Measurements from ENCODE around the gene ZBTB21. TPM values are rescaled to one million over a fixed set of nuclear protein-coding genes. Genes with fewer than 3 reads are reported as not detected.

ZBTB21 gene
- total and polyA plus RNA-seq, 2 experiments from 2014 or later, result 10.7 TPM

DNA sequence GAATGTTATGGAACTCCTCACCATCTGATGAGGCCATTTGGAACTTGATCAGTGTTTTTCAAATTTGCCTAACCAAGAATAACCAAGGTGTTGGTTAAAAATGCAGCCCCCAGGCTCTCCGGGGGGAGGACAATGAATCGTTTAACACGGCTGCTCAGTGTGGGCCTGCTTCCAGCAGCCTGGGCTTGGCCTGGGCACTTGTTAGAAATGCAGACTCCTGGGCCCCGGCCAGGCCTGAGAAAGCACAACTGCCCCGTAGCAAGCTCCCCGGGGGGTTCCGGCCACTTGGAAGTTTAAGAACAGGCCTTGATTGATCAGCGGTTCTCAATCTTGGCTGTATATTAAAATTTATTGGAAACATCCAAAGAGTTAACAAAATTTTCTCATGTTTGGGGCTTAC lies 33.5 kb downstream of the ZBTB21 start:
- no peak overlapping the region for H3K9ac ChIP-seq
- no peak overlapping the region for H3K27ac ChIP-seq
- H3K4me1 ChIP-seq (ENCODE audit: insufficient read depth), result no peaks in the 10 kb centered on the region
- no peaks in the 10 kb centered on the region for H3K36me3 ChIP-seq (ENCODE audit: low read depth)
- no peaks in the 10 kb centered on the region for H3K9me3 ChIP-seq (ENCODE audit: low read depth)
- in situ Hi-C loops (cut with MboI), result no loop called here
- H3K4me2 ChIP-seq (ENCODE audit: unreplicated experiment), result no peak overlapping the region
- TF ChIP-seq EZH2phosphoT487 (IDR thresholded peaks at IDR 0.05; ENCODE audit: insufficient read depth, low read depth) (no peak), EZH2 (IDR thresholded peaks at IDR 0.05; ENCODE audit: insufficient read depth, poor library complexity, severe bottlenecking) (no peak)
- H3K4me3 ChIP-seq, result no peak overlapping the region
- no peaks in the 10 kb centered on the region for H3K27me3 ChIP-seq (replicated peaks; ENCODE audit: insufficient read depth)
- no peaks in the 10 kb centered on the region for H3K79me2 ChIP-seq (ENCODE audit: insufficient read depth)
- DNase-seq, result no peak
- no peaks in the 10 kb centered on the region for H3K9me2 ChIP-seq (ENCODE audit: insufficient read depth)
- no peaks in the 10 kb centered on the region for H4K20me1 ChIP-seq (ENCODE audit: insufficient read depth)
- no peaks in the 10 kb centered on the region for H3F3A ChIP-seq (ENCODE audit: insufficient read depth)
- WGBS, 2 experiments (ENCODE audit: low coverage in 1 of 2, low lambda C conversion rate in 2 of 2, missing lambda C conversion rate in 2 of 2), result 91 to 92% methylated on average over 8 of the region's 8 CpGs
- no peak overlapping the region for H2AFZ ChIP-seq

DNA sequence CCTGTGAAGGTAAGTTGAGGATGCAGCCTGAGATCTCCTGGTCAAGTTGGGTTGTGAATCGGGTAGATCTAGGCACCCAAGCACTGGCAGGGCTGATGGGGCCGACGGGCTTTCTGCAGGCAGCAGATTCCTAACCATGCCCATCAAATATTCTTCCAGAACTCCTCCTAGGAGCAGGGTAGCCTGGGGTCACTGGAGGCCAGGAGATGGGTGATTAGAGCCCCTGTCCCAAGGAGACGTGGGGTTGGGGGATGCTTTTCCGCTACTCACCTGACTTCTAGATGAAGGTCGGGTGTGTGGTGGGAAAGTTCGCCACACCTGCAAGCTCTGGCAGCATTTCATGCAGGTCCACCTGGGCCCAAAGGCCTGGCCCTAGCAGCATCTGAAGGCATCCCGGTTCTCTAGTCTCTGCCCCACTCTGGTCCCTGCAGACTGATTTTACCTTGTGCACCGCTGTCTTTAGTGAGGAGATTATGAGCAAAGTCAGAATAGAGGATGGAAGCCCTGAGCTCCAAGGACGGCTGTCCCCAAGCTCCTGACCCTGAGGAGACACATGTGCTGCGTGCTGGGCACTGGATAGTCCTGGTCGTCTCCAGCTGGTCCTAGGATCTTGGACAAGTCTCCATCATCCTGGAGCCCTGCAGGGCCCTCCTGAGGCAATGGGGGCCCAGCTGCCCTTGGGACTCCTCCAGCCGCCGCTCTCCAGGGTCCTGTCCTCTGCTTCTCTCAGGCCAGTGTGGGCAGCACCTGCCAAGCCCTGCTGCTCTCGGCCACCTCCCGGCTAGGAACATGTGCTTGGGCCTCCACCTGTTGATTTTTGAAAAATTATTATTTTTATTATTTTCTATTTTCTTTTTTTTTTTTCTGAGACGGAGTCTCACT lies 34.5 kb downstream of the ZBTB21 start:
- H3K4me2 ChIP-seq (ENCODE audit: unreplicated experiment), result no peak overlapping the region
- H3K79me2 ChIP-seq (ENCODE audit: insufficient read depth), result no peaks in the 10 kb centered on the region
- H2AFZ ChIP-seq, result no peak overlapping the region
- H4K20me1 ChIP-seq (ENCODE audit: insufficient read depth), result no peaks in the 10 kb centered on the region
- no peaks in the 10 kb centered on the region for H3K27me3 ChIP-seq (replicated peaks; ENCODE audit: insufficient read depth)
- in situ Hi-C loops (cut with MboI), result no loop called here
- no peaks in the 10 kb centered on the region for H3K9me2 ChIP-seq (ENCODE audit: insufficient read depth)
- WGBS, 2 experiments (ENCODE audit: low coverage in 1 of 2, low lambda C conversion rate in 2 of 2, missing lambda C conversion rate in 2 of 2), result 83 to 85% methylated on average over 16 to 17 of the region's 17 CpGs
- H3K4me3 ChIP-seq, result no peak overlapping the region
- H3F3A ChIP-seq (ENCODE audit: insufficient read depth), result no peaks in the 10 kb centered on the region
- TF ChIP-seq EZH2 (IDR thresholded peaks at IDR 0.05; ENCODE audit: insufficient read depth, poor library complexity, severe bottlenecking), result no peak
- no peak for TF ChIP-seq EZH2phosphoT487 (IDR thresholded peaks at IDR 0.05; ENCODE audit: insufficient read depth, low read depth)
- H3K27ac ChIP-seq, result no peak overlapping the region
- no peak overlapping the region for H3K9ac ChIP-seq
- no peaks in the 10 kb centered on the region for H3K36me3 ChIP-seq (ENCODE audit: low read depth)
- H3K9me3 ChIP-seq (ENCODE audit: low read depth), result no peaks in the 10 kb centered on the region
- H3K4me1 ChIP-seq (ENCODE audit: insufficient read depth), result no peaks in the 10 kb centered on the region
- DNase-seq, result peak; percentile 6

GRCh38 chr21:41974752-41975053 lies 35.5 kb downstream of the ZBTB21 start:
- DNase-seq, result no peak
- Histone ChIP-seq H3F3A (ENCODE audit: insufficient read depth) (no peaks in the 10 kb centered on the region), H3K4me2 (ENCODE audit: unreplicated experiment) (no peak overlapping the region), H3K4me3 (no peak overlapping the region), H3K36me3 (ENCODE audit: low read depth) (no peaks in the 10 kb centered on the region), H4K20me1 (ENCODE audit: insufficient read depth) (no peaks in the 10 kb centered on the region), H2AFZ (no peak overlapping the region), H3K79me2 (ENCODE audit: insufficient read depth) (no peaks in the 10 kb centered on the region), H3K4me1 (ENCODE audit: insufficient read depth) (no peaks in the 10 kb centered on the region), H3K27ac (no peak overlapping the region), H3K9me3 (ENCODE audit: low read depth) (no peaks in the 10 kb centered on the region), H3K9me2 (ENCODE audit: insufficient read depth) (no peaks in the 10 kb centered on the region), H3K9ac (no peak overlapping the region), H3K27me3 (replicated peaks; ENCODE audit: insufficient read depth) (no peaks in the 10 kb centered on the region)
- no peak for TF ChIP-seq EZH2 (IDR thresholded peaks at IDR 0.05; ENCODE audit: insufficient read depth, poor library complexity, severe bottlenecking)
- TF ChIP-seq EZH2phosphoT487 (IDR thresholded peaks at IDR 0.05; ENCODE audit: insufficient read depth, low read depth), result no peak
- 86 to 93% methylated on average over 3 to 4 of the region's 4 CpGs for WGBS, 2 experiments (ENCODE audit: low coverage in 1 of 2, low lambda C conversion rate in 2 of 2, missing lambda C conversion rate in 2 of 2)
- in situ Hi-C loops (cut with MboI), result no loop called here

DNA sequence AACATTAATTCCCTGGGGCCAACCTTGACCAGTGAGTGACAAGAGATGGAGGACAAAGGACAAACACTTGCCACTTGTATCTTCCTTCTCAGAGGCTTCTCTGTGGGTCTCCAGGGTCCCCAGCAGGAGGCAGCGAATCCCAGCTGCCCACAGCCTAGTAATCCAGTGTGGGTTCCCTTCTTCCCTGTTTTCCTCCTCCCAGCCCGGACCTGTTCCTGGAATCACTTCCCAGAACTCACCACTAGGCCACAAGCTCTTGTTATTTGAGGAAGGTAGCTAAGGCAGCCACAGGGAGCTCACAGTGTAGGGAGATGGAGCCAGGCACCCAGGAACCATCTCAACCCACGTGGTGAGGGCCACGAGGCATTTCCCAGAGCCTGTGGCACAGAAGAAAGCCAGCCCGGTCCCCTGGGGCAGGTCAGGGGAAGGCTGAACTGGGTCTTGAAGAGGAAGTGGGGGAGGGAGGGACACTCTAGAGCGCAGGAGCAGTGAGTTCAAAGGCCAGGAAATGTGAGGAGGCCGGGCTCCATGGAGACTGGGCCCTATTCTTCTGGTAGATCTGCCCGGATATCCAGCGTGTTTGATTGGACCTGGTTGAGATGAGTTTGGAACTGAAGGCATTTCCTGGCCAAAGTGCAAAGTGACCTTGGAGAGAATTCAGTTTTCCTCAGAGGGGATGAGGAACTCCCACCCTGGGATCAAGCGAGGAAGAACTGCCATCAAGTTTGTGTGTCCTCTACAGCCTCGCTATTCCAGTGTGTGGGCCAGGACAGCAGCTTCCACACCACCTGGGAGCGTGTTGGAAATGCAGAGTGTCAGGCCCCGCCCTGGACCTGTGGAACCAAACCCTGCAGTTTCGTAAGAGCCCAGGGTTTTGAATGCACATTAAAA lies 36.1 kb downstream of the ZBTB21 start:
- no peak overlapping the region for H3K4me3 ChIP-seq
- no peaks in the 10 kb centered on the region for H3K9me3 ChIP-seq (ENCODE audit: low read depth)
- no peak for TF ChIP-seq EZH2phosphoT487 (IDR thresholded peaks at IDR 0.05; ENCODE audit: insufficient read depth, low read depth)
- TF ChIP-seq EZH2 (IDR thresholded peaks at IDR 0.05; ENCODE audit: insufficient read depth, poor library complexity, severe bottlenecking), result no peak
- no peaks in the 10 kb centered on the region for H3K79me2 ChIP-seq (ENCODE audit: insufficient read depth)
- no peak for DNase-seq
- in situ Hi-C loops (cut with MboI), result no loop called here
- no peaks in the 10 kb centered on the region for H3K27me3 ChIP-seq (replicated peaks; ENCODE audit: insufficient read depth)
- no peaks in the 10 kb centered on the region for H4K20me1 ChIP-seq (ENCODE audit: insufficient read depth)
- H3K4me1 ChIP-seq (ENCODE audit: insufficient read depth), result no peaks in the 10 kb centered on the region
- H2AFZ ChIP-seq, result no peak overlapping the region
- H3K27ac ChIP-seq, result no peak overlapping the region
- no peaks in the 10 kb centered on the region for H3K36me3 ChIP-seq (ENCODE audit: low read depth)
- WGBS, 2 experiments (ENCODE audit: low coverage in 1 of 2, low lambda C conversion rate in 2 of 2, missing lambda C conversion rate in 2 of 2), result 89% methylated on average over 14 of the region's 14 CpGs
- H3K9ac ChIP-seq, result no peak overlapping the region
- H3K9me2 ChIP-seq (ENCODE audit: insufficient read depth), result no peaks in the 10 kb centered on the region
- H3F3A ChIP-seq (ENCODE audit: insufficient read depth), result no peaks in the 10 kb centered on the region
- no peak overlapping the region for H3K4me2 ChIP-seq (ENCODE audit: unreplicated experiment)

All from GM23248 (cell line).